Mammary epithelial cell (primary cell): ENCODE measurements around the gene OR9Q1.

ENCODE experiments used
- CTCF ChIP-seq, 2 donors: IDR thresholded peaks in 1 of 2; conservative IDR thresholded peaks in 1 of 2; 2 replicates each; pipeline ENCODE4 v1.5.1; 2011 to 2012; ENCODE audit warnings: inconsistent platforms in 2 of 2, low read length in 2 of 2, mild to moderate bottlenecking in 2 of 2, control low read depth in 1 of 2, low read depth in 1 of 2; ENCODE audit not compliant: insufficient read depth in 1 of 2; ENCODE audit errors: extremely low read depth in 1 of 2
- EZH2 ChIP-seq: IDR thresholded peaks from 2 replicates; pipeline ENCODE4 v1.6.1; 2012; ENCODE audit warnings: low read length, inconsistent platforms, borderline replicate concordance

- no peak for TF ChIP-seq CTCF (conservative IDR thresholded peaks at IDR 0.05 in 1 of 2, IDR thresholded peaks at IDR 0.05 in 1 of 2; ENCODE audit: extremely low read depth in 1 of 2, insufficient read depth in 1 of 2, low read depth in 1 of 2, low read length in 2 of 2)
- no peak for TF ChIP-seq EZH2
Observed at GRCh38 chr11:58192229-58192628, 168.5 kb downstream of the OR9Q1 start.
